ENCODE results near the gene GOLGA6L24.
"Not testable (repeated sequence)": the region's sequence is repeated elsewhere in the genome, so short reads cannot be mapped to it uniquely, and the experiment has no call there.

Gene GOLGA6L24

DNA sequence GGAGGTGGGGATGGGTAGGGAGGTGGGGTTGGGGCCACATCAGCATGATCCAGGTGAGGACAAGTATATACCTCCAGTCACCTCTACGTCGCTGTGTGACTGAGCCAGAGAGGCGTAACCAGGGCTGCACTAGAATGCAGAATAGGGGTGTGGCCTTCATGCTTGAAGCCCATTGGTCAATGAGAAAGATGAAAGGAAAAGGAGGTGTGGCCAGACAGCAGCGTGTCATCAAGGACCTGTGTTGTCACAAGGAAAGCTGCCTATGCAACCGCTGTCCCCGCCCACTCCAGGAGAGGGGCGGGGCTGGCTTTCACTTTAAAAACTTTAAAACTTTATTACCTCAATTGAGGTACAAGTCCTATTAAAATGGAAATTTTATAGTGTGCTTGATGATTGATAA is at the start of gene GOLGA6L24:
TSS of gene GOLGA6L24 (minus strand) at position 101 of the 400 bp plus-strand sequence. CDS start at position 40, 61 bp downstream.
- not testable (repeated sequence) for DNase-seq

- not testable (repeated sequence) for DNase-seq
Observed at GRCh38 chr15:28402774-28403435, 45.0 kb upstream of the GOLGA6L24 start.

DNA sequence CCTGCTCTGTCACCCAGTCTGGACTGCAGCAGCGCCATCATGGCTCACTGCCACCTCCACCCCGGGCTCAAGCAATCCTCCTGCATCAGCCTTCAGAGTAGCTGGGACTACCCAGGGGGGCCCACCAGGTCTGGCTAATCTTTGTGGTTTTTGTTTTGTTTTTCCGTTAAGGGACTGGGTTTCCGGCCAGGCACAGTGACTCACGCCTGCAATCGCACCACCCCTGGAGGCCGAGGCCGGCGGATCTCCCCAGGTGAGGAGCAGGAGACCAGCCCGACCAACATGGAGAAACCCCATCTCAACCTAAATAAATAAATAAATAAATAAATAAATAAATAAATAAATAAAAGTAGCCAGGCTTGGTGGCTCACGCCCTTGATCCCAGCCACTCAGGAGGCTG is 38.1 kb upstream of the GOLGA6L24 start:
- not testable (repeated sequence) for DNase-seq

DNA sequence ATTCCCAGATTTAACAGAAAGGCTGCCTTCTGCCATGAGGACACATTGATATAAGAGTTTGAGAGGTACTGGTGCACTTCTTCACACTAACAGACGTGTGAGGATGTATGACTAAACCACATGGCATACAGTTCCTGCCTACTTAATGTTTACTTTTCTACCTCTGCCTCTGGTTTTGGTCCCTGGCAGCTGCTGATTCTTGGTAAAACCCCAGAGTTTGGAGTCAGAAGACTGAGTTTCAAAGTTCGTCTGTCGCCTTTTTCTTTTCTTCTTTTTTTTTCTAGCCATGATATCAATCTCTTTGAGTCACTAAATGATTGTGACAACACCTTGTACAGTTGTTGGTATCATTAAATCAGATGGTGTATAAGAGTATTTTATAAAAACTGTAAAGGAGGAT is 22.2 kb upstream of the GOLGA6L24 start:
- DNase-seq = not testable (repeated sequence)

GRCh38 chr15:28378364-28378763 is 20.5 kb upstream of the GOLGA6L24 start, which contains the start of gene GOLGA8F:
Gene GOLGA8F (plus strand): TSS chr15:28378664. CDS start chr15:28378762, 98 bp downstream.
- DNase-seq = not testable (repeated sequence)

GRCh38 chr15:28365502-28365901 is 7.6 kb upstream of the GOLGA6L24 start:
- not testable (repeated sequence) for DNase-seq

GRCh38 chr15:28322129-28322588 is 35.7 kb downstream of the GOLGA6L24 start, which contains the start of gene HERC2:
Gene HERC2 (minus strand): TSS chr15:28322179. CDS start chr15:28321433, 746 bp downstream.
- not testable (repeated sequence) for DNase-seq

DNA sequence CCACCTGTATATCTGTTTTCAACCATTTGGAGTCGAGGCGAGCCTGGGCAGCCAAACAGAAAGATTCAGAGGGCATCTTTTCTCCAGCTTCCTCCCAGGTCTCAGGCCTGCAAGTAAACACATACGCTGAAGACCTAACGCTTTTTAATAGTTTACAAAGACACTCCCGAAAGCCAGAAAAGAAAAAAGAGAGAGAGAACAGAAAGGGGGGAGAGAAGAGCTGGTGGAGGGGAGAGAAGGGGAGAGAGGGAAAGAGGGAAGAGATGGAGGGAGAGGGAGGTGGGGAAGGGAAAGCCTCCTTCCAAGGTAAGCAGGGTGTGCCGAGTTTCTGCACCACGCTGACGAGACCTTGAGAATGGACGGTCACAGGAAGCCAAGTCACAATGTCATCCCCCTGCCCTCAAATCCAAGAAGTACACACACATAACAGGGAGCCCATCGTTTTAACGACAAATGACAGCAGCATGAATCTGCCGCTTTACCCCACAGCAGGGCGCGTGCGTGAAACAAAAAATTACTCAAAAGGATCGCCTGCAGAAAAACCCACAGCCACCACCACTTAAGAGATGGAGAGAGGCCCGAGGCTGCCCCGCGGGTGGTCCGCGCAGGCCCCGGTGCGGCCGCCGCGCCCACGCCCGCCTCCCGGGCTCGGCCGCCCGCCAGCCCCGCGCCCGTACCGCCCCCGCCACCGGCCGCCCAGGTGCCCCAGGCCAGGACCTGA is 36.4 kb downstream of the GOLGA6L24 start:
- DNase-seq = peak; percentile 18

- not testable (repeated sequence) for DNase-seq
Observed at GRCh38 chr15:28319725-28320124, 38.2 kb downstream of the GOLGA6L24 start.

GRCh38 chr15:28318828-28319227 is 39.1 kb downstream of the GOLGA6L24 start:
- not testable (repeated sequence) for DNase-seq

GRCh38 chr15:28318122-28318521 is 39.8 kb downstream of the GOLGA6L24 start:
- DNase-seq = not testable (repeated sequence)

DNA sequence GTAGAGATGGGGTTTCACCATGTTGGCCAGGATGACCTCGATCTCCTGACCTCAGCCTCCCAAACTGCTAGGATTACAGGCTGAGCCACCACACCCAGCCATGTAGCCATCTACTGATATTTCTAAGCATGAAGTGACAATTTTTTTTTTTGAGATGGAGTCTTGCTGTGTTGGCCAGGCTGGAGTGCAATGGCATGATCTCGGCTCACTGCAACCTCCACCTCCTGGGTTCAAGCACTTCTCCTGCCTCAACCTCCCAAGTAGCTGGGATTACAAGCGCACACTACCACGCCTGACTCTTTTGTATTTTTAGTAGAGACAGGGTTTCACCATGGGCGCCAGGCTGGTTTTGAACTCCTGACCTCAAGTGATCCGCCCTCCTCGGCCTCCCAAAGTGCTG is 40.9 kb downstream of the GOLGA6L24 start:
- not testable (repeated sequence) for DNase-seq

DNA sequence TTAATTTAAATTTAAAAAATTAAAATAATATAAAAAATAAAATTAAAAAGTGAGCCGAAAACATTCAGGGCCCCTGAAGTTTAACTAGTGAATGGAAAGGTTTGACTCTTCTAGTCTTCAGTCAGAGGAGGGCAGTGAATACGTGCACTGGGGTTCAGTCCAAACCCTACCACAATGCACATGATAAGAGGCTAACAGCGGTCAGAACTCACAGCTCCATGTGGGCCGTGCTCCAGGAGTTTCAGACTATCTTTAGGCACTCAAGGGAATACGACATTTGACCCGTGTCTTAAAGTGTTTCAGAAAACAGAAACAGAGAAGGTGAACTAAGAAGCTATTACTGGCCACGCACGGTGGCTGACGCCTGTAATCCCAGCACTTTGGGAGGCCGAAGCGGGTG is 47.4 kb downstream of the GOLGA6L24 start:
- not testable (repeated sequence) for DNase-seq

GRCh38 chr15:28308718-28309117 is 49.2 kb downstream of the GOLGA6L24 start:
- not testable (repeated sequence) for DNase-seq
